Kidney epithelial cell (primary cell): ENCODE data around the gene MRC1. TPM values are rescaled to one million over a fixed set of nuclear protein-coding genes. Genes with fewer than 3 reads are reported as not detected.

Experiments
- DNase-seq: peaks from one replicate; pipeline ENCODE4 v3.0.0-alpha.2; 2010; ENCODE audit warnings: low read depth
- H3K27me3 ChIP-seq: 2 replicates; pipeline ENCODE4 v1.6.0; 2011; ENCODE audit warnings: low read length; ENCODE audit not compliant: control insufficient read depth, insufficient read depth
- H3K36me3 ChIP-seq: 2 replicates; pipeline ENCODE4 v1.5.1; 2011; ENCODE audit warnings: low read length; ENCODE audit not compliant: control insufficient read depth, insufficient read depth
- H3K4me3 ChIP-seq: 2 replicates; pipeline ENCODE4 v1.5.1; 2011; ENCODE audit warnings: low read depth, mild to moderate bottlenecking, control low read depth, low read length
- CTCF ChIP-seq: IDR thresholded peaks from 2 replicates; pipeline ENCODE4 v1.5.1; 2011; ENCODE audit warnings: mild to moderate bottlenecking, moderate library complexity, low read length, control low read depth, inconsistent platforms; ENCODE audit not compliant: insufficient read depth, poor library complexity, severe bottlenecking
- total RNA-seq: library from RNA; depleted of rRNA; stranded (reverse); fragments of >200 nt; gene quantifications from 2 replicates; pipeline ENCODE4 v1.2.3, GENCODE V29; 2015

MRC1 gene
- total RNA-seq, 1 donor from 2014 or later = 0.29 TPM

GRCh38 chr10:17836942-17837341 lies 27.8 kb downstream of the MRC1 start:
- TF ChIP-seq CTCF = no peak
- no peaks in the 10 kb centered on the region for H3K27me3 ChIP-seq
- no peaks in the 10 kb centered on the region for H3K36me3 ChIP-seq
- no peak overlapping the region for H3K4me3 ChIP-seq
- peak; percentile 4 for DNase-seq

DNA sequence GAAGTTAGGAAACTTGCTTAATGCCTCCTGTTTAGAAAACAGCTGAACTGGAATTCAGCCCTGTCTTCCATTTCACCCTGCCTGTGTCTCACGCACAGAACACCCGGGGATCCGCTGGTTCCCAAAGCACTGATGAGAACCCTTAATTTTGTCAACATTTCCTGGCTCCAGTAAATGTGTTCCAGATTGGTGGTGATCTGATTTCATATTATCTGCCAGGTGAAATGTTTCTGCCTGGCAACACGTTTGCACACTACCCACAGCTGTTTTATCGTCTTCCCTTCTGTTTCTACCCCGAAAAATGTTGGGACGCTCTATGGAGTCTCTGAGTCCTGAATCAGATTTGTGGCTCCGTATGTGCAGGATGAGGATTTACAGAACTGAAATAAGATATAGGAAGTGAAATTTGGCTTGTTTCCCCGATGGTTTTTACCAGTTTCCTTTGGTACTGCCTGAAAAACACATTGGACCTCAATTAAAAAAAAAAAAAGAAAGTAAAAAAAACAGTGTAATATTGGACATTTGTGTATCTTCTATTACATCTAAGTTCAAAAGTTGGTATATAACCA lies 29.0 kb downstream of the MRC1 start:
- no peak overlapping the region for H3K4me3 ChIP-seq
- no peak for DNase-seq
- no peak for TF ChIP-seq CTCF
- H3K36me3 ChIP-seq = no peaks in the 10 kb centered on the region
- H3K27me3 ChIP-seq = no peaks in the 10 kb centered on the region

DNA sequence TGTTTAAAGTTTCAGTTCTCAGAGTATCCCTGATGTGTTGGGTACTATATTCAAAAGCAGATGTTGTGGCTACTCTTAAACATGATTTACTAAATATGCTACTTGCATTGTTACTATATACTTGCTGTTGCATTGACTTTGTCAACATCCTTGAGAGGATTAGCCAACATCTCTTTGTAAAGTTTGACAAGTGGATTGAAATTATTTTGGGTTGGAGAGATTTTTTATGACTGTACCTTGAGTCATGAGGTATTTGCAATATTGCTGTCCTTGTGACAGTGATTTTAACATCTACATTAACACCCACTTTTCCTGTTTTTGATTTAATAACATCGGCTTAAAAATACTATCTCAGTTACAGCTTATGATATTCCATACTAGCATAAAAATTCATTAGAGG lies 31.9 kb downstream of the MRC1 start:
- H3K27me3 ChIP-seq = no peaks in the 10 kb centered on the region
- no peak for DNase-seq
- no peak for TF ChIP-seq CTCF
- H3K4me3 ChIP-seq = no peak overlapping the region
- no peaks in the 10 kb centered on the region for H3K36me3 ChIP-seq

DNA sequence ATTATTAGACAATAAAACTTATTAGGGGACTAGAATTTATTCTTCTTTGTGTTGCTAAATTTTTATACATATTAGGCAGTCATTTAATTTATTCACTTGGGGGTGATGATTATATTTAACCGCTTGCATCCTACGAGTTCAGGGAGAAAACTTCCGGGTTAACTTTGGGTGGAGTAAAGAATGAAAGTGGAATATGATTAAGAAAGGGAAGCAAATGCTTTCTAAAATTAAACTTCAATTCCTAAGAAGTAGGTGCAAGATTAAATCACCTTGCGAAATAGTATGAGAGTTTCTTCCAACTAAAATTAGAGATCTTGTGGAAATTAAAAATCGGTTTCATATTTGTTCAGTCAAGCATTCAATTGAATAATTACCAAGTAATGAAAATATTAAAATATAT lies 33.5 kb downstream of the MRC1 start:
- H3K36me3 ChIP-seq = no peaks in the 10 kb centered on the region
- H3K4me3 ChIP-seq = no peak overlapping the region
- DNase-seq = no peak
- no peaks in the 10 kb centered on the region for H3K27me3 ChIP-seq
- no peak for TF ChIP-seq CTCF

DNA sequence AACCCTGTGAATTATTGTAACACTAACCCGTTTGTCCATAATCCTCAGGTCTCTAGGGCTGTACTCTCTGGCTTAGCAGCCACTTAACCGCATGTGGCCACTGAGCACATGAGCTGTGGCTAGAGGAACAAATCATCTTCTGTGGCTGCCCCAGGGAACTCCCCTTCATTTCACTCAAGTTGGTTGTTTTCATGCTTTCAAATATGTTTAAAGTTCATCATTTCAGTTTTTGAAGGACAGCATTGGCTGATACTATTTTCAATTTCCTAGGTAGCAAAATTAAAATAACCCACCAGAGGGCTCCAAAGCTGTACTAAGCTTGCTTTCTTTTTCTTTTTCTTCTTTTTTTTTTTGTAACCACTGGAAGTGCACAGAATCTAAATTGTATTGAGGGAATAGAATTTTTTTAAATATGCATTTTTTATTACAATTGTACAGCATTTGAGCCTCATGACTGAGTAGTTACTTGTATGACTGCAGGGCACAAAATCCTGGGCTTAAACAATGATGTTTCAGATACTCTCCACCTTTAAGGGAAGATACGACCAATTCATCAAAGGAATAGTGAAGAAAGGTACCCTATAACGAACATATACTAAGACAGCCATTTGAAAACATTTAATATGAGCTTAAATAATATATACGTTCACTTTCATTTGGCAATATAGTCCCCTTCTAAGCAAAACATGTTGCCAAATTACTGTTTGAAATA lies 38.6 kb downstream of the MRC1 start:
- DNase-seq = no peak
- Histone ChIP-seq H3K27me3 (no peaks in the 10 kb centered on the region), H3K4me3 (no peak overlapping the region), H3K36me3 (no peaks in the 10 kb centered on the region)
- peak; percentile 41 for TF ChIP-seq CTCF

DNA sequence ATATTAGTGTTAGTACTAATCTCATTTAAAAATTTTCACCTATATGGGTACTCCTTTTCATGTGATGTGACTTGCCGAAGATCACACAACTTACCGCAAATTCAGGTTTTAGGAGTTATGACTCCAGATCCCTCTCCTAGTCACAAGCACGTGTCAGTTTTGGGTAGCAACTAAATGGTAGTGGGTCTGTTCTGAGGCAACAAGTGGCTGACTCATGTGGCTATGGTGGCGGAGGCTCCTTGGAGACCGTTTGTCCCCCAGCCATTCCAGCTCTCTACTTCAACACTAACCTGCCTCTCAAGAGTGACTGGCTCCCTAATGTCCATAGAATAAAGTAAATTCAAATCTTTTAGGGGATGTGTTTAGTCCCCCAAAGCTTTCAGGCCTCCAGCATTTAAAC lies 39.5 kb downstream of the MRC1 start:
- no peak overlapping the region for H3K4me3 ChIP-seq
- no peak for DNase-seq
- H3K36me3 ChIP-seq = no peaks in the 10 kb centered on the region
- no peak for TF ChIP-seq CTCF
- no peaks in the 10 kb centered on the region for H3K27me3 ChIP-seq
